Endodermal cell (in vitro differentiated cells): Measurements from ENCODE around the gene DRAM1. TPM values are rescaled to one million over a fixed set of nuclear protein-coding genes. Genes with fewer than 3 reads are reported as not detected.

Source experiments
- DNase-seq: peaks from one replicate; pipeline ENCODE4 v3.0.0-alpha.2; 2017
- H3K27ac ChIP-seq: 2 replicates; pipeline ENCODE4 v1.5.1; 2013; ENCODE audit warnings: mild to moderate bottlenecking, low read depth, low read length, moderate library complexity
- H3K27me3 ChIP-seq: 2 replicates; pipeline ENCODE4 v1.6.1; 2013; ENCODE audit warnings: mild to moderate bottlenecking, low read length, moderate library complexity; ENCODE audit not compliant: insufficient read depth, control insufficient read depth, poor library complexity, severe bottlenecking
- H3K36me3 ChIP-seq: 2 replicates; pipeline ENCODE4 v1.7.0; 2013; ENCODE audit warnings: mild to moderate bottlenecking, low read length, moderate library complexity; ENCODE audit not compliant: control insufficient read depth, insufficient read depth
- H3K4me1 ChIP-seq: one replicate; pipeline ENCODE4 v1.7.0; 2013; ENCODE audit warnings: low read length; ENCODE audit not compliant: control insufficient read depth, insufficient read depth
- H3K4me3 ChIP-seq: 2 replicates; pipeline ENCODE4 v1.5.1; 2013; ENCODE audit warnings: mild to moderate bottlenecking, low read length, moderate library complexity
- H3K9ac ChIP-seq: 2 replicates; pipeline ENCODE4 v1.6.1; 2013; ENCODE audit warnings: mild to moderate bottlenecking, low read length, moderate library complexity; ENCODE audit not compliant: poor library complexity, severe bottlenecking; ENCODE audit errors: extremely low read depth
- H3K9me3 ChIP-seq: 2 replicates; pipeline ENCODE4 v1.6.1; 2013; ENCODE audit warnings: mild to moderate bottlenecking, low read length, moderate library complexity; ENCODE audit not compliant: control insufficient read depth
- H3K27ac Mint-ChIP-seq: 2 replicates; pipeline ENCODE4 v1.8.0; 2020; ENCODE audit warnings: mixed read lengths
- H3K27me3 Mint-ChIP-seq: 2 replicates; pipeline ENCODE4 v1.8.0; 2021; ENCODE audit warnings: mild to moderate bottlenecking, mixed read lengths; ENCODE audit not compliant: insufficient read depth
- H3K36me3 Mint-ChIP-seq: 2 replicates; pipeline ENCODE4 v1.8.0; 2020; ENCODE audit warnings: low read depth, mixed read lengths
- H3K4me1 Mint-ChIP-seq: 2 replicates; pipeline ENCODE4 v1.8.0; 2020; ENCODE audit warnings: mixed read lengths
- H3K4me3 Mint-ChIP-seq: 2 replicates; pipeline ENCODE4 v1.8.0; 2020; ENCODE audit warnings: mild to moderate bottlenecking, moderate library complexity, mixed read lengths
- H3K9me3 Mint-ChIP-seq: 2 replicates; pipeline ENCODE4 v1.8.0; 2020; ENCODE audit warnings: mild to moderate bottlenecking, mixed read lengths
- WGBS, 2 experiments: methylation state at CpG; one replicate each; pipeline versions ENCODE4 v1.1.5 to v1.1.7; 2013; ENCODE audit warnings: missing lambda C conversion rate in 2 of 2, mixed read lengths in 1 of 2; ENCODE audit not compliant: insufficient coverage in 1 of 2, insufficient read length in 1 of 2; 5-methylcytosine and 5-hydroxymethylcytosine counted together
- total RNA-seq, 2 donors: library from RNA; stranded (reverse); fragmentation: NEBNext Ultra II Directional in 1 of 2; extraction: Animal tissue kit (Norgen Biotek cat#: 25700) in 1 of 2; gene quantifications; 2 replicates in 1 of 2; 3 replicates in 1 of 2; pipeline ENCODE4 v1.2.1, GENCODE V29; 2021
- TF ChIP-seq, protein P1 (sequence below): fragments of 200-600 bp; sonication (generic); conservative IDR thresholded peaks from 2 replicates; pipeline ENCODE4 v1.5.0; 2021; ENCODE audit warnings: antibody characterized with exemption, mild to moderate bottlenecking

Gene DRAM1
- total RNA-seq, 2 donors from 2014 or later = 0.91 to 1.3 TPM

DNA sequence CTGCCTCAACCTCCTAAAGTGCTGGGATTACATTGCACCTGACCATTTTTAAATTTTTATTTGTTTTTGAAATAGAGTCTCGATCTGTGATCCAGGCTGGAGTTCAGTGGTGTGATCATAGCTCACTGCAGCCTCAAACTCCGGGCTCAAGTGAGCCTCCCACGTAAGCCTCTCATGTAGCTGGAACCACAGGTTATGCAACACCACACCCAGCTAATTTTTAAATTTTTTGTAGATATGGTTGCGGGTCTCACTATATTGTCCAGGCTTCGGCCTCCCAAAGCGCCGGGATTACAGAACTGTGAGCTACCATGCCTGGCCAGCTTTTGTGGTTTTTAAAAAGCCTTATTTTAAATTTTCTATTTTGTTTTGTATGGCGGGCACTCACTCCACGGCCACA, 2.2 kb upstream of the DRAM1 start:
- 94 to 100% methylated on average over 4 to 9 of the region's 9 CpGs for WGBS, 2 experiments
- no peak for DNase-seq
- Histone ChIP-seq H3K27me3 (peaks cover 12% of the 10 kb centered on the region), H3K9ac (no peak overlapping the region), H3K9me3 (no peaks in the 10 kb centered on the region), H3K27ac (no peak overlapping the region), H3K36me3 (no peaks in the 10 kb centered on the region), H3K4me1 (no peaks in the 10 kb centered on the region), H3K4me3 (no peak overlapping the region)
- H3K36me3 Mint-ChIP-seq = no peaks in the 10 kb centered on the region
- TF ChIP-seq, protein P1, sequence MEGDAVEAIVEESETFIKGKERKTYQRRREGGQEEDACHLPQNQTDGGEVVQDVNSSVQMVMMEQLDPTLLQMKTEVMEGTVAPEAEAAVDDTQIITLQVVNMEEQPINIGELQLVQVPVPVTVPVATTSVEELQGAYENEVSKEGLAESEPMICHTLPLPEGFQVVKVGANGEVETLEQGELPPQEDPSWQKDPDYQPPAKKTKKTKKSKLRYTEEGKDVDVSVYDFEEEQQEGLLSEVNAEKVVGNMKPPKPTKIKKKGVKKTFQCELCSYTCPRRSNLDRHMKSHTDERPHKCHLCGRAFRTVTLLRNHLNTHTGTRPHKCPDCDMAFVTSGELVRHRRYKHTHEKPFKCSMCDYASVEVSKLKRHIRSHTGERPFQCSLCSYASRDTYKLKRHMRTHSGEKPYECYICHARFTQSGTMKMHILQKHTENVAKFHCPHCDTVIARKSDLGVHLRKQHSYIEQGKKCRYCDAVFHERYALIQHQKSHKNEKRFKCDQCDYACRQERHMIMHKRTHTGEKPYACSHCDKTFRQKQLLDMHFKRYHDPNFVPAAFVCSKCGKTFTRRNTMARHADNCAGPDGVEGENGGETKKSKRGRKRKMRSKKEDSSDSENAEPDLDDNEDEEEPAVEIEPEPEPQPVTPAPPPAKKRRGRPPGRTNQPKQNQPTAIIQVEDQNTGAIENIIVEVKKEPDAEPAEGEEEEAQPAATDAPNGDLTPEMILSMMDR = no peak
- H3K27ac Mint-ChIP-seq = no peak overlapping the region
- no peaks in the 10 kb centered on the region for H3K9me3 Mint-ChIP-seq
- no peak overlapping the region for H3K4me3 Mint-ChIP-seq
- H3K27me3 Mint-ChIP-seq = peaks cover 13% of the 10 kb centered on the region
- H3K4me1 Mint-ChIP-seq = peaks cover 4% of the 10 kb centered on the region

DNA sequence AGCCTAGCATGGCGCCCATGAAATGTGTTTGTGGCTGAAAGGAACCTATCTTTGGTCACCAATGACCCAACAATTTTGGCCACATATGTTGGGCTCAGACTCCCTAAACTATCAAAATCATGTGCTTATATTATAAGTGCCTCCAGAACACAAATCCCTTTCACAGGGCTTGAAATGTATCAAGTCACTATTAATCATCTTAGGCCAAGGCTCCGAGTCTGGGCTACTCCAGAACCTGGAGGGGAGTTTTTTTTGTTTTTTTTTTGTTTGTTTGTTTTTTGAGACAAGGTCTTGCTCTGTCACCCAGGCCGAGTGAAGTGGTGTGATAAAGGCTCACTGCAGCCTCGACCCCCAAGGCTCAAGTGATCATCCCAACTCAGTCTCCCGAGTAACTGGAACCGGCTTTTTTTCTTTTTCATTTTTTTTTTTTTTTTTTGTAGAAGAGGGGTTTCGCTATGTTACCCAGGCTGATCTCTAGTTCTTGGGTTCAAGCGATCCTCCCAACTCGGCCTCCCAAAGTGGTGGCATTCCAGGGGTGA, 989 bp upstream of the DRAM1 start:
- H3K36me3 Mint-ChIP-seq = no peaks in the 10 kb centered on the region
- Histone ChIP-seq H3K4me3 (peak overlapping the region; percentile 81), H3K9ac (no peak overlapping the region), H3K4me1 (no peaks in the 10 kb centered on the region), H3K36me3 (no peaks in the 10 kb centered on the region), H3K27me3 (peaks cover 12% of the 10 kb centered on the region), H3K9me3 (no peaks in the 10 kb centered on the region), H3K27ac (no peak overlapping the region)
- H3K4me3 Mint-ChIP-seq = peak overlapping the region; percentile 73
- no peaks in the 10 kb centered on the region for H3K9me3 Mint-ChIP-seq
- peaks cover 13% of the 10 kb centered on the region for H3K27me3 Mint-ChIP-seq
- H3K27ac Mint-ChIP-seq = no peak overlapping the region
- H3K4me1 Mint-ChIP-seq = peaks cover 4% of the 10 kb centered on the region
- TF ChIP-seq, protein P1 = no peak
- peak; percentile 52 for DNase-seq
- WGBS, 2 experiments = 74 to 89% methylated on average over 2 to 9 of the region's 9 CpGs

DNA sequence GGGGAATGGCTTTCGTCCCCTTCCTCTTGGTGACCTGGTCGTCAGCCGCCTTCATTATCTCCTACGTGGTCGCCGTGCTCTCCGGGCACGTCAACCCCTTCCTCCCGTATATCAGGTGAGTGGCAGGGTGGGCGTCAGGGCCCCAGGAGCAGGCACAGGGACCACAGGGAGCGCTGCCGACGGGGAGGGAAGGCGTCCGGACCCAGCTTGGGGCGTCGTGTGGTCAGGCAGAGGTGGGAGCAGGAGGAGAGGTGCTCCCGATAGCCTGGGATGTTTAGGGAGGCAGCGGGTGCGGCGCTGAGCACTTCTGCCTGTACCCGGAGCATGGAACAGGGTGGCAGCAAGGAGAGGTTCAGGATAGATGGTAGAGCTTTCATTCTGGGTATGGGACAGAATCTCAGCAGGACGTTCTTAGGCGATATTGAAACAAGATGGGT, 444 bp downstream of the DRAM1 start:
- Mint-ChIP-seq H3K27me3 (peaks cover 13% of the 10 kb centered on the region), H3K4me1 (peaks cover 4% of the 10 kb centered on the region), H3K4me3 (peak overlapping the region; percentile 73), H3K27ac (peak overlapping the region; percentile 79), H3K36me3 (no peaks in the 10 kb centered on the region), H3K9me3 (no peaks in the 10 kb centered on the region)
- Histone ChIP-seq H3K36me3 (no peaks in the 10 kb centered on the region), H3K4me1 (no peaks in the 10 kb centered on the region), H3K9ac (peak overlapping the region; percentile 55), H3K4me3 (peak overlapping the region; percentile 81), H3K27ac (no peak overlapping the region), H3K27me3 (peaks cover 12% of the 10 kb centered on the region), H3K9me3 (no peaks in the 10 kb centered on the region)
- 7 to 20% methylated on average over 4 to 24 of the region's 24 CpGs for WGBS, 2 experiments
- no peak for DNase-seq
- TF ChIP-seq, protein P1 = no peak
